Vagina (tissue), 2 donors: ENCODE measurements around the gene PRR13. TPM values are rescaled to one million over a fixed set of nuclear protein-coding genes. Genes with fewer than 3 reads are reported as not detected.

Experiments
- DNase-seq, 2 donors: peaks; one replicate each; pipeline ENCODE4 v3.0.0-alpha.2; 2017; ENCODE audit errors: extremely low spot score in 2 of 2
- H3K27ac ChIP-seq: fragments of 200-600 bp; sonication (generic); one replicate; pipeline ENCODE4 v1.5.1; 2019
- H3K27me3 ChIP-seq: fragments of 200-600 bp; sonication (generic); one replicate; pipeline ENCODE4 v1.5.1; 2019
- H3K36me3 ChIP-seq, 2 donors: fragments of 200-600 bp; sonication (generic); one replicate each; pipeline ENCODE4 v1.5.1; 2017 to 2019
- H3K4me1 ChIP-seq: fragments of 200-600 bp; sonication (generic); one replicate; pipeline ENCODE4 v1.5.1; 2019
- H3K4me3 ChIP-seq, 2 donors: fragments of 200-600 bp; sonication (generic); 1 replicate in 1 of 2; 2 replicates in 1 of 2; pipeline ENCODE4 v1.5.1; 2016 to 2019
- H3K9me3 ChIP-seq: fragments of 200-600 bp; sonication (generic); one replicate; pipeline ENCODE4 v1.5.1; 2019
- CTCF ChIP-seq, 3 experiments: fragments of 450-650 bp in 2 of 3; fragments of 200-600 bp in 1 of 3; sonication (generic) in 1 of 3; IDR thresholded peaks; one replicate each; pipeline ENCODE4 v1.5.1; 2017 to 2019; ENCODE audit warnings: antibody characterized with exemption in 3 of 3, mild to moderate bottlenecking in 2 of 3, moderate library complexity in 2 of 3
- POLR2A ChIP-seq, 2 donors: fragments of 450-650 bp; IDR thresholded peaks; one replicate each; pipeline ENCODE4 v1.6.1; 2017; ENCODE audit warnings: antibody characterized with exemption in 2 of 2, mild to moderate bottlenecking in 2 of 2, moderate library complexity in 2 of 2
- POLR2AphosphoS5 ChIP-seq, 2 donors: sonication (generic); formaldehyde crosslinking; IDR thresholded peaks; one replicate each; pipeline ENCODE4 v1.9.0; 2017; ENCODE audit warnings: antibody characterized with exemption in 2 of 2, mild to moderate bottlenecking in 2 of 2, low read depth in 1 of 2; ENCODE audit not compliant: insufficient read depth in 1 of 2
- intact Hi-C: fragments of 100-400 bp; cut with DNase I; formaldehyde crosslinking; loops from one replicate; pipeline ENCODE4 v1.15.1; 2023
- total RNA-seq: library from RNA; depleted of rRNA; stranded (reverse); fragments of >200 nt; gene quantifications from one replicate; pipeline ENCODE4 v1.2.3, GENCODE V29; 2016

PRR13 gene
- total RNA-seq, 1 donor from 2014 or later = 54.0 TPM

GRCh38 chr12:53472056-53472582 is 30.6 kb downstream of the PRR13 start:
- Histone ChIP-seq H3K4me1 (peaks cover 20% of the 10 kb centered on the region), H3K36me3 (peaks cover 4 to 94% of the 10 kb centered on the region in 2 donors)
- DNase-seq = no peak

GRCh38 chr12:53474077-53474476 is 32.5 kb downstream of the PRR13 start:
- intact Hi-C loops = no loop called here
- no peak for DNase-seq
- H3K27ac ChIP-seq = no peak overlapping the region
- peaks cover 21% of the 10 kb centered on the region for H3K4me1 ChIP-seq
- no peaks in the 10 kb centered on the region for H3K9me3 ChIP-seq
- H3K4me3 ChIP-seq = no peak overlapping the region
- H3K27me3 ChIP-seq = no peaks in the 10 kb centered on the region
- peaks cover 0 to 92% of the 10 kb centered on the region in 2 donors for H3K36me3 ChIP-seq
- no peak for TF ChIP-seq POLR2A (IDR thresholded peaks at IDR 0.05)
- no peak for TF ChIP-seq CTCF (IDR thresholded peaks at IDR 0.05)
- TF ChIP-seq POLR2AphosphoS5 (IDR thresholded peaks at IDR 0.05; ENCODE audit: insufficient read depth in 1 of 2, low read depth in 1 of 2) = no peak

More at GRCh38 chr12:53472056-53472582, 30.6 kb downstream of the PRR13 start:
- intact Hi-C loops = no loop called here
- Histone ChIP-seq H3K4me3 (no peak overlapping the region), H3K27ac (no peak overlapping the region), H3K9me3 (no peaks in the 10 kb centered on the region), H3K27me3 (no peaks in the 10 kb centered on the region)
- TF ChIP-seq POLR2AphosphoS5 (IDR thresholded peaks at IDR 0.05; ENCODE audit: insufficient read depth in 1 of 2, low read depth in 1 of 2) = no peak
- no peak for TF ChIP-seq CTCF (IDR thresholded peaks at IDR 0.05)
- TF ChIP-seq POLR2A (IDR thresholded peaks at IDR 0.05) = no peak

DNA sequence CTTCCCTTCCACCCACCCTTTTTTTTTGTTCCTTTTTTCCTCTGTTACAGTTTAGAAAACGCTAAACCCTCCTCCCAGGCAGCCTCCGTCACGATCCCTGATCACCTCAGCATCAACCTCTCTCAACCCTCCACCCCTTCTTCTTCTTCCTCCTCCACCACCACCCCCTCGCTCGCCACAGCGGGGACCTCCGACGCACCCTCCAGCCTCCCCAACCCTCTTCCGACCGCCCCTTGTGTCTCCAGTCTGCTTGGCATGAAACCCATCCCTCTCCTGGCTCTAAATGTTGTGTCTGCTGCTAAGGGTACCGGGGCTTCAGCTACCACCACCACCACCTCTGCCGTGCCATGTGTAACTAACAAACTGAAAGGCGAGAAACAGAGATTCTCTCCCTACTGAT is 33.3 kb downstream of the PRR13 start:
- Histone ChIP-seq H3K27ac (no peak overlapping the region), H3K4me1 (peaks cover 21% of the 10 kb centered on the region), H3K27me3 (no peaks in the 10 kb centered on the region), H3K36me3 (peaks cover 0 to 92% of the 10 kb centered on the region in 2 donors), H3K4me3 (no peak overlapping the region), H3K9me3 (no peaks in the 10 kb centered on the region)
- TF ChIP-seq POLR2A (IDR thresholded peaks at IDR 0.05) = no peak
- no peak for TF ChIP-seq POLR2AphosphoS5 (IDR thresholded peaks at IDR 0.05; ENCODE audit: insufficient read depth in 1 of 2, low read depth in 1 of 2)
- no peak for TF ChIP-seq CTCF (IDR thresholded peaks at IDR 0.05)
- intact Hi-C loops = no loop called here
- no peak for DNase-seq

- H3K27me3 ChIP-seq = no peaks in the 10 kb centered on the region
- TF ChIP-seq POLR2AphosphoS5 (IDR thresholded peaks at IDR 0.05; ENCODE audit: insufficient read depth in 1 of 2, low read depth in 1 of 2) = no peak
- TF ChIP-seq CTCF (IDR thresholded peaks at IDR 0.05) = no peak
- no peak for TF ChIP-seq POLR2A (IDR thresholded peaks at IDR 0.05)
- no peaks in the 10 kb centered on the region for H3K9me3 ChIP-seq
- H3K4me1 ChIP-seq = peaks cover 40% of the 10 kb centered on the region
- intact Hi-C loops = no loop called here
- no peak overlapping the region for H3K27ac ChIP-seq
- H3K4me3 ChIP-seq = no peak overlapping the region
- DNase-seq = no peak
- H3K36me3 ChIP-seq = peaks cover 0 to 92% of the 10 kb centered on the region in 2 donors
Measured at GRCh38 chr12:53476769-53477209, 35.3 kb downstream of the PRR13 start.

DNA sequence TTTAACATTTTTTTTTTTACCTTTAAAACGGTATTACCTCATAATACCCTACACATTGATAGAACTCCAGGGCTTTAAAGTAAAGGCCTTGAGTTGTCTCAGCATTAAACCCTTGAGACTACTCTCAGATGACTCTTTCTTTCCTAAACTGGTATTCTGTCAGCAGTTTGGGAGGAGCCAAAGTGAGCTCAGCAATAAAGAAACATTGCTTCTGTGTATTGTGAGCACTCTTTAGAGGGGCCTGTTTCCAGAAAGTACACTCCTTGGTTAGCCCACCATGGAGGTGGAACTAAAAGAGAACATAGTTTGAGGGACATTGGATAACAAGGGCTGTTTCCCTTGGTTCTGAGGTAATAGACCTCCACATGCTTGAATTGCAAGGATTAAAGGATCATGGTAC is 37.3 kb downstream of the PRR13 start:
- H3K9me3 ChIP-seq = no peaks in the 10 kb centered on the region
- TF ChIP-seq POLR2AphosphoS5 (IDR thresholded peaks at IDR 0.05; ENCODE audit: insufficient read depth in 1 of 2, low read depth in 1 of 2) (no peak), CTCF (IDR thresholded peaks at IDR 0.05) (no peak), POLR2A (IDR thresholded peaks at IDR 0.05) (no peak)
- H3K27ac ChIP-seq = no peak overlapping the region
- H3K4me1 ChIP-seq = peaks cover 58% of the 10 kb centered on the region
- no peaks in the 10 kb centered on the region for H3K27me3 ChIP-seq
- H3K4me3 ChIP-seq = no peak overlapping the region
- intact Hi-C loops = no loop called here
- DNase-seq = no peak
- H3K36me3 ChIP-seq = peaks cover 0 to 96% of the 10 kb centered on the region in 2 donors
